Gastroesophageal sphincter (tissue), 4 donors: ENCODE results near the gene RDH16. TPM values are rescaled to one million over a fixed set of nuclear protein-coding genes. Genes with fewer than 3 reads are reported as not detected.
A peak's percentile ranks its signal among the peaks of the same experiment; 100 is the strongest.

ENCODE experiments used
- ATAC-seq: fragments of 150-250 bp; one replicate; pipeline ENCODE4 v1.9.1; 2016; ENCODE audit warnings: mild to moderate bottlenecking, moderate library complexity
- H3K27ac ChIP-seq, 4 donors: fragments of 200-600 bp; sonication (generic) in 3 of 4; 1 replicate in 3 of 4; 2 replicates in 1 of 4; pipeline ENCODE4 v1.5.1; 2016 to 2019
- H3K27me3 ChIP-seq: fragments of 200-600 bp; sonication (generic); one replicate; pipeline ENCODE4 v1.5.1; 2019
- H3K36me3 ChIP-seq, 2 donors: fragments of 200-600 bp; sonication (generic); one replicate each; pipeline ENCODE4 v1.5.1; 2019; ENCODE audit warnings: control low read depth in 1 of 2
- H3K4me1 ChIP-seq, 3 donors: fragments of 200-600 bp; sonication (generic); 1 replicate in 2 of 3; 2 replicates in 1 of 3; pipeline ENCODE4 v1.5.1; 2016 to 2019; ENCODE audit warnings: control low read depth in 2 of 3
- H3K4me3 ChIP-seq, 2 donors: fragments of 200-600 bp; sonication (generic); one replicate each; pipeline ENCODE4 v1.5.1; 2019; ENCODE audit warnings: mild to moderate bottlenecking in 1 of 2, moderate library complexity in 1 of 2
- H3K9me3 ChIP-seq, 3 donors: fragments of 200-600 bp; sonication (generic); one replicate each; pipeline ENCODE4 v1.5.1; 2017 to 2019; ENCODE audit warnings: control low read depth in 2 of 3
- CTCF ChIP-seq, 4 experiments: fragments of 200-600 bp in 2 of 4; fragments of 450-650 bp in 2 of 4; sonication (generic) in 1 of 4; IDR thresholded peaks; one replicate each; pipeline ENCODE4 v1.5.1; 2017 to 2019; ENCODE audit warnings: antibody characterized with exemption in 4 of 4, mild to moderate bottlenecking in 2 of 4, moderate library complexity in 2 of 4
- EP300 ChIP-seq: sonication (generic); formaldehyde crosslinking; IDR thresholded peaks from one replicate; pipeline ENCODE4 v1.6.1; 2017; ENCODE audit warnings: antibody characterized with exemption, mild to moderate bottlenecking
- POLR2A ChIP-seq, 2 donors: fragments of 450-650 bp; IDR thresholded peaks; one replicate each; pipeline ENCODE4 v1.6.1; 2017; ENCODE audit warnings: antibody characterized with exemption in 2 of 2, mild to moderate bottlenecking in 2 of 2, moderate library complexity in 1 of 2
- POLR2AphosphoS5 ChIP-seq: sonication (generic); formaldehyde crosslinking; IDR thresholded peaks from one replicate; pipeline ENCODE4 v1.6.1; 2017; ENCODE audit warnings: antibody characterized with exemption
- WGBS, 2 donors: methylation state at CpG; one replicate each; pipeline ENCODE4 v1.1.5; 2018; ENCODE audit warnings: low coverage in 1 of 2; 5-methylcytosine and 5-hydroxymethylcytosine counted together
- total RNA-seq, 4 donors: library from RNA; depleted of rRNA; stranded (reverse); fragments of >200 nt; gene quantifications; one replicate each; pipeline ENCODE4 v1.1.0, GENCODE V29; 2016

Gene RDH16
- total RNA-seq, 4 donors from 2014 or later, result 0.22 to 0.81 (median 0.27) TPM; not detected in 1

- no peak overlapping the region for H3K27ac ChIP-seq
- peaks cover 0 to 22% (median 0%) of the 10 kb centered on the region in 3 donors for H3K4me1 ChIP-seq
- ATAC-seq, result no peak
- H3K27me3 ChIP-seq, result no peaks in the 10 kb centered on the region
- 80 to 89% methylated on average over 2 to 5 of the region's 6 CpGs for WGBS, 2 donors
- no peak for TF ChIP-seq POLR2A (IDR thresholded peaks at IDR 0.05)
- TF ChIP-seq CTCF (IDR thresholded peaks at IDR 0.05), result no peak
- no peak for TF ChIP-seq POLR2AphosphoS5
- TF ChIP-seq EP300, result no peak
- no peaks in the 10 kb centered on the region for H3K9me3 ChIP-seq
- no peak overlapping the region for H3K4me3 ChIP-seq
- peaks cover 0 to 78% of the 10 kb centered on the region in 2 donors for H3K36me3 ChIP-seq
Measured at GRCh38 chr12:56998316-56998715, 40.9 kb upstream of the RDH16 start.

- Histone ChIP-seq H3K27me3 (no peaks in the 10 kb centered on the region), H3K27ac (no peak overlapping the region), H3K4me1 (peaks cover 0 to 15% (median 0%) of the 10 kb centered on the region in 3 donors), H3K4me3 (no peak overlapping the region), H3K36me3 (peaks cover 0 to 64% of the 10 kb centered on the region in 2 donors), H3K9me3 (no peaks in the 10 kb centered on the region)
- WGBS, 2 donors, result 73 to 76% methylated on average over 2 to 7 of the region's 12 CpGs
- ATAC-seq, result peak; percentile 44
- no peak for TF ChIP-seq EP300
- TF ChIP-seq CTCF (IDR thresholded peaks at IDR 0.05), result no peak
- TF ChIP-seq POLR2A (IDR thresholded peaks at IDR 0.05), result no peak
- TF ChIP-seq POLR2AphosphoS5, result no peak
Measured at GRCh38 chr12:56996793-56997545, 39.6 kb upstream of the RDH16 start.

GRCh38 chr12:56995930-56996496 lies 38.6 kb upstream of the RDH16 start:
- no peak for ATAC-seq
- WGBS, 2 donors, result 83 to 92% methylated on average over 10 of the region's 11 CpGs
- peaks cover 0 to 55% of the 10 kb centered on the region in 2 donors for H3K36me3 ChIP-seq

DNA sequence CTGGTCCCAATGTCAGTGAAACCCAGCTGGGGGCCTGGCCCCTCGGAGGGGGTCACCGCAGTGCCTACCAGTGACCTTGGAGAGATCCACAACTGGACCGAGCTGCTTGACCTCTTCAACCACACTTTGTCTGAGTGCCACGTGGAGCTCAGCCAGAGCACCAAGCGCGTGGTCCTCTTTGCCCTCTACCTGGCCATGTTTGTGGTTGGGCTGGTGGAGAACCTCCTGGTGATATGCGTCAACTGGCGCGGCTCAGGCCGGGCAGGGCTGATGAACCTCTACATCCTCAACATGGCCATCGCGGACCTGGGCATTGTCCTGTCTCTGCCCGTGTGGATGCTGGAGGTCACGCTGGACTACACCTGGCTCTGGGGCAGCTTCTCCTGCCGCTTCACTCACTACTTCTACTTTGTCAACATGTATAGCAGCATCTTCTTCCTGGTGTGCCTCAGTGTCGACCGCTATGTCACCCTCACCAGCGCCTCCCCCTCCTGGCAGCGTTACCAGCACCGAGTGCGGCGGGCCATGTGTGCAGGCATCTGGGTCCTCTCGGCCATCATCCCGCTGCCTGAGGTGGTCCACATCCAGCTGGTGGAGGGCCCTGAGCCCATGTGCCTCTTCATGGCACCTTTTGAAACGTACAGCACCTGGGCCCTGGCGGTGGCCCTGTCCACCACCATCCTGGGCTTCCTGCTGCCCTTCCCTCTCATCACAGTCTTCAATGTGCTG lies 38.0 kb upstream of the RDH16 start:
- Histone ChIP-seq H3K9me3 (no peaks in the 10 kb centered on the region), H3K27me3 (no peaks in the 10 kb centered on the region), H3K36me3 (peaks cover 0 to 48% of the 10 kb centered on the region in 2 donors), H3K4me3 (no peak overlapping the region), H3K4me1 (no peaks in the 10 kb centered on the region), H3K27ac (no peak overlapping the region)
- no peak for ATAC-seq
- no peak for TF ChIP-seq CTCF (IDR thresholded peaks at IDR 0.05)
- TF ChIP-seq POLR2A (IDR thresholded peaks at IDR 0.05), result no peak
- TF ChIP-seq POLR2AphosphoS5, result no peak
- no peak for TF ChIP-seq EP300
- 87 to 92% methylated on average over 3 to 8 of the region's 26 CpGs for WGBS, 2 donors

More at GRCh38 chr12:56995930-56996496, 38.6 kb upstream of the RDH16 start:
- no peaks in the 10 kb centered on the region for H3K27me3 ChIP-seq
- H3K4me1 ChIP-seq, result peaks cover 0 to 6% (median 0%) of the 10 kb centered on the region in 3 donors
- TF ChIP-seq POLR2A (IDR thresholded peaks at IDR 0.05) (no peak), EP300 (no peak), POLR2AphosphoS5 (no peak)
- no peaks in the 10 kb centered on the region for H3K9me3 ChIP-seq
- H3K4me3 ChIP-seq, result no peak overlapping the region
- H3K27ac ChIP-seq, result no peak overlapping the region

GRCh38 chr12:56994231-56994746 lies 36.9 kb upstream of the RDH16 start:
- H3K4me1 ChIP-seq, result no peaks in the 10 kb centered on the region
- no peak for ATAC-seq
- H3K27me3 ChIP-seq, result no peaks in the 10 kb centered on the region
- no peak overlapping the region for H3K4me3 ChIP-seq
- peaks cover 0 to 38% of the 10 kb centered on the region in 2 donors for H3K36me3 ChIP-seq
- H3K27ac ChIP-seq, result no peak overlapping the region
- H3K9me3 ChIP-seq, result no peaks in the 10 kb centered on the region
- WGBS, 2 donors, result 60% methylated on average over 1 of the region's 10 CpGs; no CpG with 5 or more reads in 1 of the 2 donors
- no peak for TF ChIP-seq POLR2A (IDR thresholded peaks at IDR 0.05)
- TF ChIP-seq POLR2AphosphoS5, result no peak
- TF ChIP-seq EP300, result no peak
- TF ChIP-seq CTCF (IDR thresholded peaks at IDR 0.05), result no peak
